HG02623 (cell line): ENCODE data around the gene CLSTN1.

Experiments used
- ATAC-seq: cut with Tn5 transposase; IDR thresholded peaks from one replicate; pipeline ENCODE4 v1.9.1; 2021; ENCODE audit warnings: moderate library complexity; ENCODE audit not compliant: unreplicated experiment

CLSTN1 gene

GRCh38 chr1:9823943-9824701 lies at the start of gene CLSTN1:
CLSTN1 (minus strand) TSS chr1:9823965; CDS start chr1:9823733, 232 bp downstream.
- peak; percentile 56 for ATAC-seq

GRCh38 chr1:9873385-9873784 lies 49.6 kb upstream of the CLSTN1 start:
- no peak for ATAC-seq

- ATAC-seq: no peak
Measured at GRCh38 chr1:9872430-9873165, 48.8 kb upstream of the CLSTN1 start.

- no peak for ATAC-seq
Measured at GRCh38 chr1:9871707-9872425, 48.1 kb upstream of the CLSTN1 start.

- ATAC-seq: no peak
Measured at GRCh38 chr1:9871021-9871420, 47.3 kb upstream of the CLSTN1 start.

- ATAC-seq: no peak
Measured at GRCh38 chr1:9870572-9870971, 46.8 kb upstream of the CLSTN1 start.

- ATAC-seq: no peak
Measured at GRCh38 chr1:9869831-9870251, 46.1 kb upstream of the CLSTN1 start.

GRCh38 chr1:9868244-9868590 lies 44.5 kb upstream of the CLSTN1 start:
- no peak for ATAC-seq

GRCh38 chr1:9867408-9868243 lies 43.9 kb upstream of the CLSTN1 start:
- no peak for ATAC-seq

- ATAC-seq: no peak
Measured at GRCh38 chr1:9866836-9867235, 43.1 kb upstream of the CLSTN1 start.

- no peak for ATAC-seq
Measured at GRCh38 chr1:9865724-9866123, 42.0 kb upstream of the CLSTN1 start.

- ATAC-seq: no peak
Measured at GRCh38 chr1:9863371-9863770, 39.6 kb upstream of the CLSTN1 start.

GRCh38 chr1:9861360-9861759 lies 37.6 kb upstream of the CLSTN1 start:
- no peak for ATAC-seq

- ATAC-seq: no peak
Measured at GRCh38 chr1:9860887-9861286, 37.1 kb upstream of the CLSTN1 start.

- ATAC-seq: no peak
Measured at GRCh38 chr1:9859281-9860014, 35.7 kb upstream of the CLSTN1 start.

- ATAC-seq: no peak
Measured at GRCh38 chr1:9858293-9859035, 34.7 kb upstream of the CLSTN1 start.

GRCh38 chr1:9855186-9855585 lies 31.4 kb upstream of the CLSTN1 start:
- no peak for ATAC-seq

- ATAC-seq: no peak
Measured at GRCh38 chr1:9853249-9853595, 29.5 kb upstream of the CLSTN1 start.

GRCh38 chr1:9852410-9853248 lies 28.9 kb upstream of the CLSTN1 start:
- ATAC-seq: no peak
